Ecto neural progenitor cell (in vitro differentiated cells): Measurements from ENCODE around the gene CPB2.

Experiments used
- DNase-seq: peaks from one replicate; pipeline ENCODE4 v3.0.0-alpha.2; 2018; ENCODE audit warnings: low spot score

CPB2 gene

DNA sequence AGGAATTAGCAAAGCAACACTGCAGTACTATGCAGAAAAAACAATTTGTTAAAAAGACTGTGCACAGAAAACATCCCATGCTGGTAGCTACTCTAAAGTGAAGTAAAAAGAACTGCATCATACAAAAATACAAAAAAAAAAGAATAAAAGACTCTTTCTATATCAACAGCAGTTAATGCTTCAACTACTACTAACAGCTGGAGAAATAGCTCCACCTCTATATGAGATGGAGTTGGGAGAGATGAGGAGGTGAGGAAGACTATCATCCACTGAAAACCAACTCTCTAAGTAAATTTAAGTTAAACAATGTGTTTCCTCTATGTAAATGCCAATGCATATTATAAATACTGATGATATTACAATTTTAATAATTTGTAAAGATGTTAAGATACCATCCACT is 54.1 kb downstream of the CPB2 start:
- DNase-seq: no peak

DNA sequence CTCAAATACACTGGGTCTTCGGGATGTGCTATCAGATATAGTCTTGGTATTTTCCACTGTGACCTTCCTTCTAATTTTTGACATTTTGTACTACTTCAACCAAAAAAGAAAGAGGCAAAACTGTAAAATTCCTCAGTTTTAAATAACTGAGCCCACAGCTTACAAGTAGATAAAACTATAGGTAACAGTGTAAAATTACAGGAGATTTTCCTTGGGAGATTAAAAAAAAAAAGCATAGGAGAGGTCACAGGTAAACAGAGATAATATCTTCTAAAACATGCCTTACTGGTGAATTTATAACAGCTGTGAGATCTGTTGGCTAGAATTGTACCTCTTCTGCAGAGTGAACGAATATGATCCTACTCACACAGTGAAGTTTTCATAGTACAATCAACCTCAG is 59.4 kb downstream of the CPB2 start:
- no peak for DNase-seq

DNA sequence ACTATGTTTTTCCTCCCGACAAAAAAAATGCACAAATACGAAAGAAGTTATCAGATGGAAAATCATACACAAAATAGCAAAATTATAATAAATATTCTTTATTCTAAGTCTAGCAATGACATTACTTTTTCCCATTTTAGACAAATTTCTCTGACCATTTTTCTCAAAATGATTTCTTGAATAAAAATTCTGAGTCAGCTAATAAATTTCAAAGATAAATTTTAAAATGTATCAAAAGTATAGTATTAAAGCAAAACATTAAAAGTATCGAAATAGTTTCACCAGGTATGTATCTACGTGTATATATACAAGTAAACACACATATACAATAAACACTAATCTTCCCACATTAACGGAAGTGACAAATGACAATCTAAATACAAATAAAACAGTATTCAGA is 61.2 kb downstream of the CPB2 start:
- DNase-seq: no peak

DNA sequence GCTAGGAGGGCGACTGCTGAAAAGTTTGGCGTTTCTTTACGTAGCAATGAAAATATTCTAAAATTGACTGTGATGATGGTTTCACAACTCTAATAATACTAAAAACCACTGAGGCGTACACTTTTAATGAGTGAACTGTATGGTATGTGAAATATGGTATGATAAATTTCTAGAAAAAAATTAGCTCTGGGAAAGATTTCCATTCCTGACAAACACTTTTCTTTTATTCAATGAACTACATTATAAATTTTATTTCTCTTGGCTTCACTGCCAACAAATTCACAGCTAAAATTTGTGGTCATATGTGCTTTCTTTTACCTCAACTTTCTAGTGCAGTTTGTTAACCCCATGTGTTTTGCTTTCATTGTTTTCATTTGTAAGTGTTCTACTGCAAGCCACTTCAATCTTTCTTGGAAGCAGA is 63.4 kb downstream of the CPB2 start:
- DNase-seq: no peak

DNA sequence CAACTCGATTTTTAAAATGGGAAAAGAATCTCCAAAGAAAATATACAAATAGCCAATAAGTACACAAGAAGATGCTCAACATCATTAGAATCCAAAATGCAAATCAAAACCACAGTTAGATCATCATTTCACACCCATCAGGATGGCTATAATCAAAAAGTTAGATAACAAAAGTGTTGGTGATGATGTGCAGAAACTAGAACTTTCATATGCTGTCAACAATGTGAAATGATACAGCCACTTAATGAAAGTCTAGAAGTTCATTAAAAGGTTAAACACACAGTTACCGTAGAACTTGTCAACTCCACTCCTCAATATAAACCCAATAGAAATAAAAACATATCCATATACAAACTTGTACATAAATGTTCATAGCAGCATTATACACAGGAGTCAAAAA is 64.1 kb downstream of the CPB2 start:
- no peak for DNase-seq

DNA sequence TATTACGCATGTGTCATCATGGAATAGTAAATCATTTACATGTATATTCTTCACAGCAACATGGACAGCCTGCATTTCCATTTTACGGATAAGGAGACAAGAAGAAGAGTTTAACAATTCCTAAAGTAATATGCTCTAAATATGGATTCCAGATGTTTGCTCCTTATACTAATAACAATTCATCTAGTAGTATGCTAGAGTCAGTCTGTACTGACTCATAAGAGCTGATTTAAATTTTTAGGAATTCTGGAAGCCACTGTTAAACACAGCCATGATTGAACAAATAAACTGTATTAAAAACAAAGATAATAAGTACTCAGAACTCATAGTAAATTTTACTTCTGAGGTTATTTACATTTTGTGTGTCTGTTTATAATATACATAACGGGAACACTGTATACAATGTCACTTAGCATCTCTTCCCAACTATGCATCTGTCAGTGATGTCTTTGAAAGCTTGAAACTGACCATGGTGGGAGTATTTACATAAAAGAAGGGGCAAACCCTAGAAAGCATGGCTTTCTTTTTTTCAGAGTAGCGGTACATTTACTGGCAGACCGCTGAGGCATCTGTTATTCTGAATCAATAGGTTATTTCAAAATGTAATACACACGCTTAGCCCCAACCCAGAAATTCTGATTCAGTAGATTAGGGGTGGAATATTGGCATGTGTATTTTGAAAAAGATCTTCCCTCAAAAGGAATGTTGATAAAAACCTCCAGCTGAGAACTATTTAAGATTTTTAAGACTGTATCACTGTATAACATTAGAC is 65.2 kb downstream of the CPB2 start:
- DNase-seq: no peak

DNA sequence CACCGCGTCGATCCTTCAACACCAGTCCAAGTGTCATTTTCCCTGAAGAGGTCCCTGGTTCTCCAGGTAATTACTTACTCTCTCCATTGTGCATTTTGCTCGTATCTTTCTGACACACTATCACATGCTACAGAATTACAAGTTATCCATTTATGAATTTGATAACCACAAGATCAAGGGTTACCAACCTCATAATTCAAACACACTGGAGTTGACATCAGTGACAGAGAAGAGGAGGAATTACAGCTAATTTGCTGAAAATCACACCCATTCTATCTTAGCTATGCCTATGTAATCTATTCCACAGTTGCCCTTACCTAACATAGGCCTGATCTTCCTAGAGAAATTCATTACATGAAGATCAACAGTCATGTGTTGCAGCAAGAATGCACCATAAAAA is 66.5 kb downstream of the CPB2 start:
- DNase-seq: no peak

DNA sequence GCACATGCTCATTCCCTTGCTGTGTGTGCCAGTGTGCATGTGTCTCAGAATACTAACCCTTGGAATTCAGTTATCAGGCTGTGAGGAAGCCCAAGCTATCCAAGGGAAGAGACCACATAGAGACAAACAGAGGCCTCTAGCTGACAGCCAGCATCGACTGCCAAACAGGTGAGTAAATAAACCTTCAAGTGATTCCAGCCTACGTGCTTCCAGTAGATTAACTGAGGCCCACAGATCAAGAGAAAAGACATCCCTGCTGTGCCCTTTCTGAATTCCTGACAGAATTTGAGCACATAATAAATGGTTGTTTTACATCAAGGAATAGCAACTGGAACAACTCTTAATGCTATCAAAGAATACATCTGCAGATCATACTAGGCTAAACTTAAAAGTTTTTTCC is 69.8 kb downstream of the CPB2 start:
- DNase-seq: no peak

DNA sequence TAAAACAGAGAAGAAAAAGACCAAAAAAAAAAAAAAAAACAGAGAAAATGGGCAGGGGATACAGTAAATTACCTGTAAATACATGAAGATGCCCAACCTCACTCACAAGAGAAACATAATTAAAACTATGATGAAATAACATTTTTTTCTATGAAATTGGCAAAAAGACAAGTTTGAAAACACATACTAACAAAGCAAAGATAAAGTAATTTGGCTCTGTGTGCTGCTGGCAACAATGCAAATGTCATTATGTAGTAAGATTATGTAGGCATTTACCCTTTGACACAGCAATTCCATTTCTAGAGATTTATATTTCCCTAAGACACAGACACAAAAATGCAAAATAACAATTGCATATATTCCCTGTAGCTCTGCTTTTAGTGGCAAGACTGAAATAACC is 72.5 kb downstream of the CPB2 start:
- no peak for DNase-seq

DNA sequence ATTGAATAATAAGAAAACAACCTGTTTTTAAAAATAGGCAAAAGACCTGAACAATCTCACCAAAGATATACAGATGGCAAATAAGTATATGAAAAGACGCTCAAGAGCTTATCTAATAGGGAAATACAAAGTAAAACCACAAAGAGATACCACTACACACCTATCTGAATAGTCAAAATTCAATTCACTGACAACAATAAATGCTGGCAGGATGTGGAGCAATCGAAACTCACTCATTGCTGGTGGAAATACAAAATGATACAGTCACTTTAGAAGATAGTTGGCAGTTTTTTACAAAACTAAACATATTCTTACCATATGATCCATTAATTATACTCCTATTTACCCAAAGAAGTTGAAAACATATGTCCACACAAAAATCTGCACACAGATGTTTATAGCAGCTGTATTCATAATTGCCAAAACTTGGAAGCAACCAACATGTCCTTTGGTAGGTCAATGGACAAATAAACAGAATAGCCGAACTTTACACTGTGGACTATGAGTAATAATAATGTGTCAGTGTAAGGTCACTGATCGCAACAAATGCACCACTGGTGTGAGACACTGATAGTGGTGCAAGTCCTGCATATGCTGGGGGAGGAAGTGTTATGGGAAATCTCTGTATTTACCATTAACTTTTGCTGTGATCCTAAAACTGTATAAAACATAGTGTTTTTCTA is 73.1 kb downstream of the CPB2 start:
- no peak for DNase-seq

DNA sequence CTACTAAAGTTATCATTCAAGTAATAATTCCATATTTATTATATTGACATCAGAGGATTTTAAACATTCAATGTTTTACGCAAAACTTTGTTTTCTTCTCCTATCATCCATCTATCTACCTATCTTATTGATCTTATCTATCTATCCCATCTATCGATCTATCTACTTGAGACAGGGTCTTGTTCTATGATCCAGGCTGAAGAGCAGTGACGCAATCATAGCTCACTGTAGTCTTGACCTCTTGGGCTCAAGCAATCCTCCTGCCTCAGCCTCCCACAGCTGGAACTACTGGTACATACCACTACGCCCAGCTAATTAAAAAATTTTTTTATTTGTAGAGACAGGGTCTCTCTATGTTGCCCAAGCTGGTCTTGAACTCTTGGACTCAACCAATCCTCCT is 79.7 kb downstream of the CPB2 start:
- DNase-seq: no peak

DNA sequence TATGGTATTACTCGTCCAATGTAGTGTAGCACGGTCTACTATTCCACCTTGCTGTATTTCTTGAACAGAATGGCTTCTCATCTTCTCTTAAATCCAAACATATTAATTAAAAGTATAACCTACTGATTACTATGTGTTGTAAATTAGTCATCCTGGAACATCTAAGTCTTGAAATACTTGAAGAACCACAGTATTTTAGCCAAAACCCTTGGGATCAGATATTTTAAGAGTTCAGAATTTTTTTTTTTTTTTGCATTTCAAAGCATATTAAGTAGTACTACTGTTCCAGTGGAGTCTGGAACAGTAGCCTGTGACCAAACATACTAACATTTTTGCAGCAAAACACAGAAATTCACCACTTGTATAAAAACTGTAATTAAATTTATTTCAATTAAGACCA is 82.4 kb downstream of the CPB2 start:
- no peak for DNase-seq

DNA sequence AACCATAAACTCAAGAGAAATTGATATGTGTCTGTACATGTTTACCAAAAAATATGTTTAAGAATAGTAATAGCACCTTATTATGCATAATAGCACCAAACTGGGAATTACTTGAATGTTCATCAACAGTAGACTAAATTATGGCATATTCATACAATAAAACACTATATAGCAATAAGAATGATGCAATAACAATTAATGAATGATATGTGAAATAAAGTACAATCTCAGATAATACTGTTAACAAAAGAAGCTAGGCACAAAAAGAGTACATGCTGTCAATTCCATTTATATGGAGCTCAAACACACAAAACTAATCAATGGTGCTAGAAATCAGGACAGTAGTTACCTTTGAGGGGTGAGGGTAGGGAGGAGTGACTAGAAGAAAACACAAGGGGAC is 88.6 kb downstream of the CPB2 start:
- no peak for DNase-seq

DNA sequence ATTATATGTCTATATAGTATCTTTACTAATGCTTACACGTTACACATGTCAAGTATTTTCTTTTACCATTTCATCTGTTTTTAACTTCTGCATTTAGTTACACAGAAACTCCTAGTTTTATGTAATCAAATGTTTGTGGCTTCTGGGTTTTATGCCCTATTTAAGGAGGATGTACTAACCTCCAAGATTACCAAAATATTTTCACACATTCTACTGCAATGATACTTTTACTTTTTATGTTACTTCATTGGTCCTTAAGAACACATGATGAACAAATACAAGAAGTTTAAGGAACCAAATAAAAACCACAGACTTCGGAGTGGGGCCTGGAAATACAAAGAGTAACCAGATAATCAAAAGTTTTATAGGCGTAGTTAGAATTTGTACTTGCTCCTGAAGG is 89.5 kb downstream of the CPB2 start:
- no peak for DNase-seq

DNA sequence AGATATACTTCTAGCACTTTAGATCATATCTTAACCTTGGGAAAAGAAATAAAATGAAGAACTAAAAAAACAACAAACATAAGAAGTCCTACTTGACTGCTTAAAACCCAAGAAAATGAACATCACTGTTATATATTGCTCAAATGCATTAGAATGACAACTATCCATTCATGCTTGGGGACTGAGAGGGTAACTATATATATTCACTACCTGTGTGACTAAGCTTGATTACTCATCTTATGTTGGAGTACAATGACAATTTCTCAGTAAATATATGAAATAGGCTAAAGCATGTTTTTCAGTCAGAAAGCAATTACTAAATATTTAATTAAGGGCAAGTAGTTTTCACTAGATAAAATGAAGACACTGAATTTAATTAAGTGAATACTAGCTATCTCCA is 92.4 kb downstream of the CPB2 start:
- DNase-seq: no peak

DNA sequence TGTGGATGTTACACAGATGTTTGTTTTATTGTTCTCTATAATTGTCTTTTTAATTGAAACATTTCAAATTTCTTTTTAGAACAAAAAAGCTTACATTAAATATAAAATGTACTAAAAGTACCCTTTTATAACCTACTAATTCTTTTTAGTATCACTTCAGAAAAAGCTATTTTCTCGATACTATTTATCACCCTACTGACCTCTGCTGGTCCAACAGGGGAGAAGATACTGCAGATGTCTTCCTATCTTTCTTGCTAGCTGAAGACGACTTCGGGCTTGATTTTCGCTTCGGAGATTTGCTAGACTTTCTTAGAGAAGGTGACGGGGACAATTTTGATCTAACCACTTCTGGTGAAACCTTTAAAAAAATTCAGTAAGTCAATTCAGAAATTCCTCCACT is 94.7 kb downstream of the CPB2 start:
- DNase-seq: no peak

DNA sequence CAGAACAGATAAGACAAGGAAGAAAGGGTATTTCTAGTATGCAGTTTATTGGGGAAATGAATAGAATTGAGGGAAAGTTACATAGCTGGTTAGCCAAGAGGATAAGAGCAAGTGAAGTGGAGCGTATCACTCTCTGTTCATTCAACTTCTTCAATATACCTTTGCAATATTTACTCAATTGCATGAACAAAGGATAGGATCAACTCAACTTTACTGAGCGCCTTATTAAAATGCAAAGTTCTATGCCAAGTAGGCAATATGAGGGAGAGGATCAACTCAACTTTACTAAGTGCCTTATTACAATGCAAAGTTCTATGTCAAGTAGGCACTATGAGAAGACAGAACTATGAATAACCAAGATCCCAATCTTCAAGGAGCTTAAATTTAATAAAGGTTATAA is 96.2 kb downstream of the CPB2 start:
- DNase-seq: no peak

DNA sequence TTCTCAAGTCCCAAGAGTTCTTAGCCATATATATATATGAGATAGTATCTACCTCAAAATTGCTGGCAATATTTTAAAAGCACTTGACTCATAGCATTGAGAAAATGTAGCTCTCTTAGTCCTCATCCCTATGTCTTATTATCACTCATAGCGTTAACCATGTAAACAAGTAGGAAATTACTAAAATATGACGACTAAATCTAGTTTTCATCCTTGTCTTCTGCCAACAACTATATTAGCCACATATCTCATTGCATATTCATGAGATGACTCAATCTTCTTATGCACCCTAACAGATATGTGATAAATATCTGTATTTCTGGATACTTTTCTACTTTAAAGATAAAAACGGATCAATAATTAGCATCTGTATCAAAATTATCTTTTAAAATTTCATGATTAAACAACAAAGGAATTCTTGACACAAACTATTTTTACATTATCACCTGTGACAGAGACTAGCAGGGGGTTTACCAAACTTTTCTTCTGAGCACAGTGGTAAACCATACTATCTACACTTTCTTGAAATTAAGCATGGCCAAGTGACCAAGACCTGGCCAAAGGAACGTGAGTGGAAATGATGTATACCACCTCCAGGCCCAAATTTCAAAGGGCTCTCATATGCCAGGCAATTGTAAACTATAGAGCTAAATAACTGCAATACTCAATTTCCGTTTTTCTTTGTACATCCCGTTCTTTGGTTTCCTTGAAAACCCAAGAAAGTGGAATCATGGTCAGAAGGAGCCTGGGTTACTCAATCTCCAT is 98.0 kb downstream of the CPB2 start:
- DNase-seq: no peak

DNA sequence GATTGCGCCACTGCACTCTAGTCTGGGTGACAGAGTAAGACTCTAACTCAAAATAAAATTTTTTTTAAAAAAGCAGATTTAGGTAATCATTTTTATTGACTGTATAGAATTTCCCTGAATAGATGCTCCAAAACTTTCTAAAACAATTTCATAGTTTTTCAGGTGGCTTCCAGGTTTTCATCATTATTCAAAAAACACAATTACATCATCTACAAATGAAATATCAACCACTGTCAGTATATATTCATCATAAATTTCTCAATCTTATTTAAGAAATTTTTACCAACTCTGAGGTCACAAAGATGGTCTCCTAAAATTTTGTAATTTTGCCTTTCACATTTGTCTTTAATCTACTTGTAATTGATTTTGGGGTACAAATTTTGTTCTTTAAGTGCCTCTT is 100.3 kb downstream of the CPB2 start:
- DNase-seq: no peak
